ENCODE results near the gene SPATA31E1. TPM values are rescaled to one million over a fixed set of nuclear protein-coding genes. Genes with fewer than 3 reads are reported as not detected.
"Not testable (repeated sequence)": the region's sequence is repeated elsewhere in the genome, so short reads cannot be mapped to it uniquely, and the experiment has no call there.

SPATA31E1 gene
- total and polyA plus RNA-seq, 11 donors = not detected

DNA sequence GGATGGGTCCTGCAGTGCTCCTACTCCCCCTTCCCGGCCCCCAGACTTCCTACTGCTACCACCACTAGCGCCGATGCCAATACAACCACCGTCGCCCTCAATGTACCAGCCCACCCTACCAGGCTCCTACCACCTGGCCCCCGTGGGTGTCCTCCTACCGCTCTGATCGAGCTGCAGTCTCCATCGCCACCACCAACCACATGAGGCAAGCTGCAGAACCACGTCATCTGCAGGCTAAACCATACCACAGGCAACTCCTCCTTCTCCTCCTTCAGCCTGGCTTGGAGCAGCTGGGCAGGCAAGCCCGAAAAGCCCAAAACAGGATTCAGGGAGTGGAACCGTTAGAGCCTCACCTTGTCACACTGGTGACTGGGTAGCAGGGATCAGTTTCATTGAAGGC is 54.7 kb downstream of the SPATA31E1 start:
- H3K9me3 ChIP-seq; ATAC-seq; H3K36me3 ChIP-seq; intact Hi-C loops (cut with DNase I); DNase-seq; H3K4me3 ChIP-seq; H3K27me3 ChIP-seq; H3K27ac ChIP-seq; H3K4me1 ChIP-seq: not testable (repeated sequence)
- WGBS, 4 donors = 79 to 92% (median 88%) methylated on average over 7 to 12 of the region's 12 CpGs; no CpG with 5 or more reads in 1 of the 4 donors

DNA sequence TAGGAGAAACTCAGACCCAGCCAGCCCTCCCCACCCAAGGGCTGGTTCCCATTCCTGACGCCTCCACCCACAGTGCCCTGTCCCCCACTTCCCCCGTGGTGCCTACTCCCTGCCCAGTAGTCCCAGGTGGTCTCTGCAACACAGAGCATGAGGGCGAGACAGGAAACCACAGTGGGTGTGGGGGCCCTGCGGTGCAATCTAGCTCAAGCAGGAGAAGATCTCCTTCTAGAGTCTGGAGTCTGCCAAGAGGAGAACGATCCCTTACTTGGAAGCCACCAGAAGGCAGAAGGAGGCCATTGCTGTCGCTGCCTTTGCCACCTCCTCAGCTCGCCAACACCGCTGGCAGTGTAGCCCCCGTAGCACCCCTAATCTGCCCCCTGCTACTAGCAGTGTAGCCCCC is 55.2 kb downstream of the SPATA31E1 start:
- H3K4me3 ChIP-seq; H3K27ac ChIP-seq; H3K9me3 ChIP-seq; DNase-seq; H3K36me3 ChIP-seq; H3K4me1 ChIP-seq; intact Hi-C loops (cut with DNase I); H3K27me3 ChIP-seq; ATAC-seq: not testable (repeated sequence)
- 78 to 89% (median 84%) methylated on average over 4 to 9 of the region's 9 CpGs for WGBS, 4 donors

DNA sequence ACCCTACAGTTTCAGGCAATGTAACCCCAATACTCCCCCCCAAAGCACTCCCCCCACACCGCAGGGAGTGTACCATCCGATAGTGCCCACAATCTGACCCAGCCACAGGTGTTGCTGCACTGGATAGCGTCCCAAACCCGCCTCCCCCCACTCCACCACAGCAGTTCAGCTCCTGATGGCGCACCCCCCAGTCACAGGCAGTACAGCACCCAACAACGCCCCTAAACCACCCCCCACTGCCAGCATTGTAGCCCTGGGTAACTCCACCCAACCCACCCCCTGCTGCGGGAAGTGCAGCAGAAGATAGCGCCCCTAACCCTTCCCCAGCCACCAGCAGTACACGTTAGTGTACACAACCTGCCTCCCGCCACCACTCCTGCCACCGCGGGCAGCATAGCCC is 55.7 kb downstream of the SPATA31E1 start:
- H3K9me3 ChIP-seq; H3K4me3 ChIP-seq; H3K27ac ChIP-seq; H3K4me1 ChIP-seq; H3K27me3 ChIP-seq; H3K36me3 ChIP-seq; DNase-seq; intact Hi-C loops (cut with DNase I); ATAC-seq: not testable (repeated sequence)
- 77 to 90% (median 89%) methylated on average over 7 to 11 of the region's 12 CpGs; no CpG with 5 or more reads in 1 of the 4 donors for WGBS, 4 donors

Other genes with a start within 250 kb of the SPATA31E1 start
- 100 to 1,000 TPM in 8 of 9 donors, 10 to 100 TPM in 1; 95.3 to 382 (median 130) TPM for gene CTSL, start 156.8 kb upstream of the SPATA31E1 start, total RNA-seq
- gene CTSL, start 156.8 kb upstream of the SPATA31E1 start, polyA plus RNA-seq = 100 to 1,000 TPM in 1 of 2 donors, 10 to 100 TPM in 1; 86.6 to 166 TPM
- gene SPATA31C1, start 35.1 kb downstream of the SPATA31E1 start, total RNA-seq = not detected
- gene SPATA31C1, start 35.1 kb downstream of the SPATA31E1 start, polyA plus RNA-seq = not detected
- 1 to 10 TPM; 1.2 to 4.8 (median 1.9) TPM for gene CDK20, start 91.7 kb downstream of the SPATA31E1 start, total RNA-seq
- 1 to 10 TPM; 1.6 to 3.1 TPM for gene CDK20, start 91.7 kb downstream of the SPATA31E1 start, polyA plus RNA-seq

Data from heart left ventricle (tissue), 16 donors.